ENCODE measurements around the gene FAM120A. TPM values are rescaled to one million over a fixed set of nuclear protein-coding genes. Genes with fewer than 3 reads are reported as not detected.
"Not testable (repeated sequence)": the region's sequence is repeated elsewhere in the genome, so short reads cannot be mapped to it uniquely, and the experiment has no call there.

FAM120A gene, protein sequence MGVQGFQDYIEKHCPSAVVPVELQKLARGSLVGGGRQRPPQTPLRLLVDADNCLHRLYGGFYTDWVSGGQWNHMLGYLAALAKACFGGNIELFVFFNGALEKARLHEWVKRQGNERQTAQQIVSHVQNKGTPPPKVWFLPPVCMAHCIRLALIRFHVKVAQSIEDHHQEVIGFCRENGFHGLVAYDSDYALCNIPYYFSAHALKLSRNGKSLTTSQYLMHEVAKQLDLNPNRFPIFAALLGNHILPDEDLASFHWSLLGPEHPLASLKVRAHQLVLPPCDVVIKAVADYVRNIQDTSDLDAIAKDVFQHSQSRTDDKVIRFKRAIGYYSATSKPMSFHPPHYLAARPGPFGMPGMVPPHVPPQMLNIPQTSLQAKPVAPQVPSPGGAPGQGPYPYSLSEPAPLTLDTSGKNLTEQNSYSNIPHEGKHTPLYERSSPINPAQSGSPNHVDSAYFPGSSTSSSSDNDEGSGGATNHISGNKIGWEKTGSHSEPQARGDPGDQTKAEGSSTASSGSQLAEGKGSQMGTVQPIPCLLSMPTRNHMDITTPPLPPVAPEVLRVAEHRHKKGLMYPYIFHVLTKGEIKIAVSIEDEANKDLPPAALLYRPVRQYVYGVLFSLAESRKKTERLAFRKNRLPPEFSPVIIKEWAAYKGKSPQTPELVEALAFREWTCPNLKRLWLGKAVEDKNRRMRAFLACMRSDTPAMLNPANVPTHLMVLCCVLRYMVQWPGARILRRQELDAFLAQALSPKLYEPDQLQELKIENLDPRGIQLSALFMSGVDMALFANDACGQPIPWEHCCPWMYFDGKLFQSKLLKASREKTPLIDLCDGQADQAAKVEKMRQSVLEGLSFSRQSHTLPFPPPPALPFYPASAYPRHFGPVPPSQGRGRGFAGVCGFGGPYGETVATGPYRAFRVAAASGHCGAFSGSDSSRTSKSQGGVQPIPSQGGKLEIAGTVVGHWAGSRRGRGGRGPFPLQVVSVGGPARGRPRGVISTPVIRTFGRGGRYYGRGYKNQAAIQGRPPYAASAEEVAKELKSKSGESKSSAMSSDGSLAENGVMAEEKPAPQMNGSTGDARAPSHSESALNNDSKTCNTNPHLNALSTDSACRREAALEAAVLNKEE
- polyA plus RNA-seq (2014; cell fraction: cytosol; rRNA removed) = 12.4 and 14.0 TPM in 2 replicates
- polyA plus RNA-seq (2014; cell fraction: nucleus; rRNA removed) = 13.4 and 29.0 TPM in 2 replicates

DNA sequence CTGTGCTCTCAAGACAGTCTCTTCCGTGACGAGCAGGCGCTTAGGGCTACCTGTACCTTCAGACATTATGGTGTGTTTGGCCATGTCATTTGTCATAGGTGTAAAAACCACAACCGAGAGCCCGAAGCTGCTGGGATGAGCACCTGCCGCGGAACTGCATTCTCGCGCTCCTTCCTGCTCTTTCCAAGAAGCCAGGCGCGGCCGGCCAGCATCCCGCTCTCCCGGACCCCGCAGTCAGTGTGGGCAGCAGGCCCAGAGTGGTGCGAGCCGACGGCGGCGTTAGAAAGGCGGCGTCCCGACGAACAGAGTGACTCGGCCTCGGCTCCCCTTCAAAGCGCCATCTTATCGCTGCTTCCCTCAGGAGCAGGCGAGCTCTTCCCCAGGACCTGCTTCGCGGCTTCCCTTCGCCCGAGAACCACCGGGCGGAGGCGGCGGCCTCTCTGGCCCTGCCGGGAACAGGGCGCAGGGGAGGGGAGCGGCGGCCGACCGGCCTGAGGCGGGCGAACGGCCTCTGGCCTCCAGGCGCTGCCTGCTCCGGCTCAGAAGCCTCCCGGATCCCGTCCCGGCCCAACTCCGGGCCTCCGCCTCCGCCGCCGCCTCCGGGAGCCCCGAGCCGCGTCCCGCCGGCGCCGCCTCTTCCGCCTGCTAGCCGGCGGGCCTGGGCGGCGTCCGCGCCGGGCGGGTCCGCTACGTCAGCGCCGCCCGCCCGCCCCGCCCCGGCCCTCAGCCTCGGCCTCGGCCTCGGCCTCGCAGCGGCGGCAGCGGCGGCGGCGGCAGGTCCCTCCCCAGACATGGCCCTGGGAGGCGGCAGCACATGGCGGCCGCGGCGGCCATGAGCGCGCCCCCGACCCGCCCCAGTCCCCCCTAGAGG lies at the start of gene FAM120A:
TSS of gene FAM120A (plus strand) at position 741 of the 871 bp plus-strand sequence. CDS start 231 bp downstream, outside the sequence.
- DNase-seq (ENCODE audit: low spot score) = peak; percentile 42

DNA sequence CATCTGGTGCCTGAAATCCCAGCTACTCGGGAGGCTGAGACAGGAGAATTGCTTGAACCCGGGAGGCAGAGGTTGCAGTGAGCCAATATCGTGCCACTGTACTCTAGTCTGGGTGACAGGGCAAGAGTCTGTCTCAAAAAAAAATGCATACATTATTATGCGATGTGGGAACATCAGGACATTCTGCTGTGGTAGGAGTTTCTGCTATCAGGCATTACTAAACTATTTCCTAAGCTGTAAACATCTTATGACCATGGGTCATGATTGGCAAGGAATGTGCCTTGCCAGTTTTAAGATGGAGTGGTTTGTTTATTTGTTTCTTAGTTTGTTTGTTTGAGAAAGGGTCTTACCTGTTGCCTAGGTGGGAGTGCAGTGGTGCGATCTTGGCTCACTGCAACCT lies 45.1 kb upstream of the FAM120A start:
- DNase-seq (ENCODE audit: low spot score) = no peak

DNA sequence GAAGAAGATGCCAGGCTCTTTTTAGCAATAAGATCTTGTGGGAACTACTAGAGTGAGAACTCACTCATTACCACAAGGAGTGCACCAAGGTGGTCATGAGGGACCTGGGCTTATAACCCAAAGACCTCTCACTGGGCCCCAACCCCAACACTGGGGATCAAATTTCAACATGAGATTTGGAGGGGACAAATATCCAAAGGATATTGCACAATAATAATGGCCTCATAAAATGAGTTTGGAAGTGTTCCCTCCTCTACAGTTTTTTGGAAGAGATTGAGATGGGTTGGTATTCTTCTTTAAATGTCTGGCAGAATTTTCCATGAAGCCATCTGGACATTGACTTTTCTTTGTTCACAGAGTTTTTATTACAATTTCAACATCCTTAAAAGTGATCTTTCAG lies 38.0 kb upstream of the FAM120A start:
- DNase-seq (ENCODE audit: low spot score) = no peak

DNA sequence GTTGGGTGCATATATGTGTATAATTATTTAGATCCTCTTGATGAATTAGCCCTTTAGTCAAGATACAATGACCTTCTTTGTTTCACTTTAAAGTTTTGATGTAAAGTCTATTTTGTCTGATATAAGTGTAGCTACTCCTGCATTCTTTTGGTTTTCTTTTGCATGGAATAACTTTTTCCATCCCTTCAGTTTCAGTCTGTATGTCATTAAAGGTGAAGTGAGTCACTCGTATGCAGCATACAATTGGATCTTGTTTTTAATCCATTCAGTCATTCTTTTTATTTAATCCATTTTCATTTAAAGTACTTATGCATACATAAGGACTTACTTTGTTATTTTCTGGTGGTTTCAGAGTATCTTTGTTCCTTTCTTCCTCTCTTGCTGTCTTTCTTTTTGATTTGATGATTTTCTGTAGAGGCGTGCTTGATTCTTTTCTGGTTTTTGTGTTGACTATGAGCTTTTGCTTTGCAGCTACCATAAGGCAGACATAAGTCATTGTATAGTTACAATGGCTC lies 36.3 kb upstream of the FAM120A start:
- no peak for DNase-seq (ENCODE audit: low spot score)

DNA sequence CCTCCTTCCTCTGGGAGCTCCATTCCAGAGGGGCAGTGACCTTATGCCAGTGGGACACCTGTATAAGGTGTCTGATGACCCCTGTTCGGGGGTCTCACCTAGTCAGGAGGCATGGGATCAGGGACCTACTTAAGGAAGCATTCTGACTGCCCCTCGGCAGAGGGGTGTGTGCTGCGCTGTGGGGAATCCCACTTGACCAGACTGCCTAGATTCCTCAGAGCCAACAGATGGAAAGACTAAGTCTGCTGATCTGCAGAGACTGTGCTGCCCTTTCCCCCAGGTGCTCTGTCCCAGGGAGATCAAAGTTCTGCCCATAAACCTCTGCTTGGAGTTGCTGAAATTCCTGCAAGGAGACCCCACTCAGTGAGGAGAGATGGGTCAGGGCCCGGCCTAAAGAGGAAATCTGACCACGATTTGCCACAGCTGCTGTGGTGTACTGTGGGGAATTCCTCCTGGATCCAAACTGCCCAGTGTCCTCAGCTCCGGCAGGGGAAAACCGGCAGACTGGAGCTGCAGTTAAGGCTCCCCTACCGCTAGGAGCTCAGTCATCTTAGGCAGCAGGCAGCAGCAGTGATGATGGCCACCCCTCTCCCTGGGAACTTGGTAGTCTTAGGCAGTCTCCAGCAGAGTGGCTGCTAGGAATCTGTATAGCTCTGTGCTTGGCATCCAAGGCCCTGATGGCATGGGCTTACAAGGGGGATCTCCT lies 34.8 kb upstream of the FAM120A start:
- no peak for DNase-seq (ENCODE audit: low spot score)

DNA sequence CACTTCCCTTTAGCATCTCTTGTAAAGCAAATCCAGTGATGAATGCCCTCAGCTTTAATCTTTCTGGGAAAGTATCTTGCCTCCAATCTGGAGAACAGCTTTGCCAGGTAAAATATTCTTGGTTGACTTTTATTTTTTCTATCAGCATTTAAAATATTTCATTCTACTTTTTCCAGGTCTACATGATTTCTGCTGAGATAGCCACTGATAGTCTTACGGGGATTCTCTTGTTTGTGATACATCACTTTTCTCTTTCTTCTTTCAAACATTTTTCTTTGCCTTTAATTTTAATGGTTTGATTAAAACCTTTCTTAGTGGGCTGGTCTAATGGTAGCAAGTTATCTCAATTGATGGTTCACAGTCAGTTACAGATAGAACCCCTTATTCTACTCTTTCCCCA lies 33.9 kb upstream of the FAM120A start:
- DNase-seq (ENCODE audit: low spot score) = no peak

DNA sequence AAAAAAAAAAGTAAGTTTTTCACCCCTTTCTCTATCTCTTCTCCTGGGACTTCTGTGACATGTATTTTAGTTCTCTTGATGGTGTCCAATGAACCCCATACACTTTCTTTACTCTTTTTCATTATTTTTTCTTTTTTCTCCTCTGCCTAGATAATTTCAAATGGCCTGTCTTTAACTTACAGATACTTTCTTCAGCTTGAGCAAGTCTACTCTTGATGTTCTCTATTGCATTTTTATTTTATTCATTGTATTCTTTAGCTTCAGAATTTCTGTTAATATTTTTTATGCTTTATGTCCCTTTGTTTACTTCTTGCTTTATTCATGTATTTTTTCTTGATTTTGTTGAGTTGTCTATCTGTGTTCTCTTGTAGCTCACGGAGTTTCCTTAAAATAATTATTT lies 32.5 kb upstream of the FAM120A start:
- DNase-seq (ENCODE audit: low spot score) = no peak

DNA sequence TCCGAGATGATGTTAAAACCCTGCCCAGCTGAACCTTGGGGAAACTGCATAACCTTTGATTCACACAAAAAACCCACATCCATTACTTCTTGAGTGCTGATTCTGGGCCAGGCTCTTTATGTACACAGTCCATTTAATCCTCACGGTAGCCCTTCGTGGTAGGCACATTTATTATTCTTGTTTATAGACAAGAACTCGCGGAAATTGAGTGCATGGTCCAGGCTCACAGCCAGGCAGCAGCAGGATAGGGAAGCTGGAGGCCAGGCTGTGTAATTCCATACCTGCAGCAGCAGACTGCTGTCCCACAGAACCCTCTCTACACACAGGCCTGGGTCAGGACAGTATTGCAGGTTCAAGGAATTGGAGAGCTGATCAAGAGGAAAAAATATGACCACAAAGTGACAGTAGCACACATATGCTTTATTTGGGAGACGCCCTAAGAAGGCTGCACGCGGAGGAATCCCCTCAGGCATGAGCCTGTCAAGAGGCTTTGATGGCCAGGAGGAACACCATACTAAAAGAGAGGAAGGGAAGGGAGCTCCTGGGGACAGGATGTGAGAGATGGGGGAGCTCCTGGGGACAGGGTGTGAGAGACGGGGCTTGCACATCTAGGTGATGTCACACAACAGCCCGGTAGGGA lies 28.4 kb upstream of the FAM120A start:
- no peak for DNase-seq (ENCODE audit: low spot score)

DNA sequence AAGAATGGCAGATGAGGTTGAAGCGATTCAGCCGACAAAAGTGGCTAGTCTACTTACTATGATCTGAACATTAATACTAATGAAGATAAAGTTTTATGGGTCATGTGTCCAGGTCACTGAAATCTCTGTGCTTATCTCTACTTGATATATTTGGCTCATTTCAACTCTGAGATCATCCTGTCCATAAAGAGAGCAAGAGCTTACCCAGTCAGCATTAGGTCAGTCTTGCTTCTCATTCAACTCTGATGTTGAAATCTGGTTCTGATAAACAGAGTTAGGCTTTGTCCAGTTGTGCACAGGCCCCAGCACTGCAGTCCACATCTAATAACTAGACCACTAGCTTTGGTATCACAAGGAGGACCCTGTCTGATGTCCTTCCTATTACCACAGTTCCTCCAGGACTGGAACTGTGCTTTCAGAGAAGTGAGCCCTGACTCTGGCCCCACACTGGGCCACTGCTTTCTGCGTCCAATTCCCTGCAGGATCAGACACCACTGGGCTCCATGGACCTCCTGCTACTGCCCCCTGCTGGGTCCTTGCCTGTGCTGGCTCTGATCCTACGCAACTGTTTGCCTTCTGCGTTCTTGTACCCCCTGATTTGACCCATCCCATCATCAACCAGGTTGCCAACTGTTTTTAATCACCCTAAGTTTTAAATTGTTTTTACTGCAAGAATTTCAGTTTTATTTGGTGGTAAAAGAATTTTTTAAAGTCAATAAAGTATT lies 23.7 kb upstream of the FAM120A start:
- no peak for DNase-seq (ENCODE audit: low spot score)

DNA sequence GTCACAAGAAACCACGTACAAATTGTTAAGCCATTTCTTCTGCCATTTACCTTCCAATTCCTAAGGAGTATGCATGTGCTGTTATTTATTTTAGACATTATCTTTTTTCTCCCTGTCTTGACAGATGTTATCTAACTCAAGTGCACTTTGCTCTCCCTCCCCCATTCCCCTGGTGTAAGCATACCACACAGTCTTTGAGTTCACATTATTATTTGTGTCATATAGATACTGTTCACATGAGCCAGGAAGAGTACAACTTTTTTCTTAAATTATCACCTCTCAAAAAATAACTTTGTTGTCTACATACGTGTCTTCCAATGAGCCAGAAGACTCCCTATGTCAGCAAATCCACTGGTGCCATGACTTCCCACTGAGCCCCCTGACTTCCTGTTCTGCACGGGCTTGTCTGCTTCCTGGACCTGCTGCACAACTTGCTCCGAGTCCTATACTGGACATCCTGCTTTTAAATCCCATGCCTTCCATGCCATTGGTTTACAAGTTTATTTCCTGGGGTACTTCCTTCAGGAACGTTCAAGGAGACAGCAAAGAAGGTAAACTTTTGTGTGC lies 19.9 kb upstream of the FAM120A start:
- no peak for DNase-seq (ENCODE audit: low spot score)

DNA sequence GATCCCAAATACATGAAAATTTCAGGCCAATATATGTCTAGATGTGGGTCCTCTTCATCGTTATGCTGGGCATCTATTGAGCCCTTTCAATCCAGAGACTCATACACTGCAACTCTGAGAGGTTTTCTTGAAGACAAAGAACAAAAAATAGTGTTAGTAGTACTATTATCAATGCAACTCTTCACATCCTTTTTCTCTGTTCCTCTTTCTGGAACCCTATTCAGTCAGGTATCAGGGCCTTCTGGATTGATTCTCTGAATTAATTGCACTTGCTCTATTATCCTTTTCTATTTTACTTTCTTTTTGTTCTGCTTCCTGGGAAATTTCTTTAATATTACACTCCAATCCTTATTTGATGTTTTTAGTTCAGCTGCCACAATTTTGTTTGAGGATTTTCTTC lies 18.5 kb upstream of the FAM120A start:
- DNase-seq (ENCODE audit: low spot score) = no peak

DNA sequence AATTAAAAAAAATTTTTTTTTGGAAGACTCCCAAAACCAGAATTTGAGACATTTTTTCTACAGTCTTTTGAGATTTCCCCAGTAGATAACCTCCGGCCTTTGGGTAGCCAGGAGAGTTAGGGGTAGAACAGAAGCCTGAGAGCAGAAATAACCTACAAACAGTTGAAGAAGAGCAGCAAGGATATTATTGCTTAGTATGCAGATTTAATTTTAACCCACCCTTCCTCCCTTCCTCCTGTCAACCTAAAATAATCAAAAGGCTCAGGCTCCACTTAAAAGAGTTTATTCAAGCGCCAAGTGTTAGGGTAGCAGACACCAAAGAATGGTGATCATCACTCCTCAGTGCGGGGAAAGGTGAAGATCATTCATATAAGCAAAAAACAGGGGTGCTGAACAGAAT lies 17.4 kb upstream of the FAM120A start:
- DNase-seq (ENCODE audit: low spot score) = no peak

DNA sequence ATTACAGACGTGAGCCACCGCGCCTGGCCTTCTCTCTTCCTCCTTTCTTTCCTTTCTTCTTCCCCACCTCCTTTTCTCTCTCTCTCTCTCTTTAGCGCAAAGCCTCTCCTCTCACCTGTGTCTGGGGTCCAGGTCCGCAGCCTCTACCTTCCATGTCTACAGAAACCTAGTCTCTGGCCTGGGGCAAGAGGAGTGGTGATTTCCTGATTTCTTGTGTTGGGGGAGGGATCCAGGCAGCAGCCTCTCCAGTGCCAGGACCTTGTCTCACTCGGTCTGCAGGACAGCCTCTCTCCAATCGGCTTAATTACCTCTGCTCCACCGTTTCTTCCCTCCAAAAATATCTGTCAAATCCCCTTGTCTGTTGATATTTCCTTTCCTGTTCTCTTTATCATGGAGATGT lies 16.1 kb upstream of the FAM120A start:
- no peak for DNase-seq (ENCODE audit: low spot score)

DNA sequence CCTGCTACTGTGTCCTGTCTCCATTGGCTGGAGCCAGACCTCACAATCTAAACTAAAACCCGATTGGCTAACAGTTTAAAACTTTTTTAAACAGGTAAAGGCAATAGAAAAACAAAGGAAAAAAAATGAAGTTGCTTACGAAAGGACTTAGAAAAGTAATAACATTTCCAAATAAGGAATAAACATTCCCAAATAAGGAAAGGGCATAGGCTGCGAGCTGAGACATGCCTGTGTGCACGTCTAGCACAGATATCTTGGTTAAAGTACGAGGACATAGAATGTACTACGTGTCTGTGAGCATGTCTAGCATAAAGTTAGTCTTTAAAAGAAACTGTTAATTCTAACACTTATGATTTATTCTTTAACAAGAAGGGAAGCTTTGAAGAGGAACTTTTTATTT lies 15.3 kb upstream of the FAM120A start:
- no peak for DNase-seq (ENCODE audit: low spot score)

DNA sequence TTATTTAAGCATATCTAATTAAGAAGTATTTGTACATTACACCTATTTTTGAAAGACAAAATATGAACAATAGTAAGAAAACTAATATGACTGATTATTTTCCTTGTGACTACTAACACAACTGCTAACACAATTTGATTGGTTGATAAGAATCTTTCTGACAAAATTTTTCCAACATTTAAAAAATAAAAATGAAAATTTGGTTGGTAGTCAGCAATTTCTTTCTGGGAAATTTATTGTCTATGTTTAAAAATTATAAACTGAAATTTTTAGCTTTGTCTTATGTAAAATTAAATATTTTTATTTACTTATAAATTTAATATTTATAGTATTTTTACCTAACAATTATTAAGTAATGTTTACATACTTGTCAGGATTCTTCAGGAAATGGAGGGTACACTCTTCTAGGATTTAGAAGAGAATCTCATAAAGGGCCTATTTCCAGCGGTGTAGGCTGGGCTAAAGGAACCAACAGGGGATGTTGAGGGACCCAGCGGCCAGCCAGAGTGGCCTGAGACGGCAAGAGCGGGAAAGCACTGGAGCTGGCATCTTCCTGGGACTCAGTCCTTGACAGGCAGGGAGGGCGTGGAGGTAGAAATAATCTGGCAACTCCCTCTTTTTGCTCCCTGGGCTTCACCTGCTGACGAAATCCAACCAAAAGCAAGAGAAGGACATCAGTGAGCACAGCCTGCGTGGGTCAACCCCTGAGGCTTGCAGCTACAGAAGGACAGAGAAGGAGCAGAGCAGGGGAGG lies 14.7 kb upstream of the FAM120A start:
- DNase-seq (ENCODE audit: low spot score) = no peak

DNA sequence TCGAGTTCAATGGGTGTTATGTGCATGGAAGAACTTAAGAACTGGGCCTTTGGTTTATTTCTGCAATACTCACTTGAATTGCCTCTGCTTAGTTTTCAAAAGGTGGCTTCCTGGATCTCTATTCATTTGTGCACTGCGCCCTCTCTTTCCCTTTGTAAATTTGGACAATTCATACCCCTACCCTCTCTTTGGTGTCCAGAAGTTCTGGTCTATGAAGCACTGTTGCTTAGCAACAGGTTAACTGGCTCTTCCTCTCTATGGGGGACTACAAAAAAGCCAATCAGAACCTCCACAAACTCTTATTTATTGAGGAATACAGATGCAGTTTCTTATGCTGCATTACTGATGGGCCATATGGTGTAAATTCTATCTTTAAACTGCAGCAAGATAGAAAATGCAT lies 13.5 kb upstream of the FAM120A start:
- DNase-seq (ENCODE audit: low spot score) = no peak

DNA sequence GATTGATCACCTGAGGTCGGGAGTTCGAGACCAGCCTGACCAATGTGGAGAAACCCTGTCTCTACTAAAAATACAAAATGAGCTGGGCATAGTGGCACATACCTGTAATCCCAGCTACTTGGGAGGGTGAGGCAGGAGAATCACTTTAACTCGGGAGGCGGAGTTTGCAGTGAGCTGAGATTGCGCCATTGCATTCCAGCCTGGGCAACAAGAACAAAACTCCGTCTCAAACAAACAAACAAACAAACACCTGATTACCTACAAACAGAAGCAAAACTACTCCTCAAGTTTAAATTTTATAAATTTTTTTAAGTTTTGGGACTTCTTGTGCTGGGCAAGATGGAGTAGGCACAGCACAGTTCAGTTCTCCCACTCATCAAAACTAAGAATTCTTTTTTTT lies 12.2 kb upstream of the FAM120A start:
- DNase-seq (ENCODE audit: low spot score) = not testable (repeated sequence)
